ENCODE results near the gene NSMCE1.
A peak's percentile ranks its signal among the peaks of the same experiment; 100 is the strongest.

Gene NSMCE1

GRCh38 chr16:27242398-27242797, 26.2 kb downstream of the NSMCE1 start:
- DNase-seq, result no peak

GRCh38 chr16:27241658-27242057, 26.9 kb downstream of the NSMCE1 start:
- no peak for DNase-seq

- no peak for DNase-seq
Measured at GRCh38 chr16:27240948-27241531, 27.5 kb downstream of the NSMCE1 start.

GRCh38 chr16:27239906-27240655, 28.5 kb downstream of the NSMCE1 start:
- no peak for DNase-seq

- DNase-seq, result no peak
Measured at GRCh38 chr16:27239026-27239425, 29.5 kb downstream of the NSMCE1 start.

- DNase-seq, result no peak
Measured at GRCh38 chr16:27238591-27238990, 30.0 kb downstream of the NSMCE1 start.

GRCh38 chr16:27238016-27238587, 30.5 kb downstream of the NSMCE1 start:
- peak in 4 of 6 experiments; percentile 29 to 62 (median 42) for DNase-seq

GRCh38 chr16:27237219-27238015, 31.2 kb downstream of the NSMCE1 start:
- peak; percentile 56 to 74 (median 64) for DNase-seq

- no peak for DNase-seq
Measured at GRCh38 chr16:27236635-27237218, 31.8 kb downstream of the NSMCE1 start.

GRCh38 chr16:27235938-27236245, 32.7 kb downstream of the NSMCE1 start:
- DNase-seq, result peak in 1 of 6 experiments; percentile 34

- DNase-seq, result peak; percentile 87 to 97 (median 92)
Measured at GRCh38 chr16:27235055-27235937, 33.3 kb downstream of the NSMCE1 start.

- DNase-seq, result no peak
Measured at GRCh38 chr16:27234603-27235002, 34.0 kb downstream of the NSMCE1 start.

GRCh38 chr16:27234171-27234570, 34.4 kb downstream of the NSMCE1 start:
- no peak for DNase-seq

GRCh38 chr16:27233731-27234130, 34.8 kb downstream of the NSMCE1 start:
- no peak for DNase-seq

- peak; percentile 8 to 59 (median 14) for DNase-seq
Measured at GRCh38 chr16:27232901-27233625, 35.5 kb downstream of the NSMCE1 start.

- DNase-seq, result peak in 4 of 6 experiments; percentile 20 to 60 (median 36)
Measured at GRCh38 chr16:27232061-27232900, 36.3 kb downstream of the NSMCE1 start.

GRCh38 chr16:27231692-27232060, 36.9 kb downstream of the NSMCE1 start:
- peak in 1 of 6 experiments; percentile 31 for DNase-seq

GRCh38 chr16:27230562-27231001, 38.0 kb downstream of the NSMCE1 start:
- DNase-seq, result peak; percentile 62 to 78 (median 70)

- peak in 1 of 6 experiments; percentile 12 for DNase-seq
Measured at GRCh38 chr16:27229891-27230470, 38.6 kb downstream of the NSMCE1 start.
